Inferior parietal cortex (tissue), 1 donor: ENCODE data around the gene PNN.
"Not testable (repeated sequence)": the region's sequence is repeated elsewhere in the genome, so short reads cannot be mapped to it uniquely, and the experiment has no call there.

Experiments used
- DNase-seq: peaks from one replicate; pipeline ENCODE4 v3.0.0-alpha.2; 2016; ENCODE audit errors: extremely low spot score

PNN gene

GRCh38 chr14:39181026-39181692, 6.1 kb downstream of the PNN start:
- DNase-seq: no peak

- no peak for DNase-seq
These were observed 6.6 kb downstream of the PNN start for GRCh38 chr14:39181693-39182047.

GRCh38 chr14:39182770-39183684, 8.0 kb downstream of the PNN start:
- no peak for DNase-seq

GRCh38 chr14:39183685-39184003, 8.6 kb downstream of the PNN start:
- DNase-seq: not testable (repeated sequence)

- no peak for DNase-seq
These were observed 9.7 kb downstream of the PNN start for GRCh38 chr14:39184628-39185255.

- DNase-seq: no peak
These were observed 10.4 kb downstream of the PNN start for GRCh38 chr14:39185256-39186049.

GRCh38 chr14:39186941-39187525, 12.0 kb downstream of the PNN start:
- DNase-seq: no peak

- no peak for DNase-seq
These were observed 28.9 kb downstream of the PNN start for GRCh38 chr14:39203659-39204606.

- DNase-seq: not testable (repeated sequence)
These were observed 32.4 kb downstream of the PNN start for GRCh38 chr14:39207430-39207829.

- no peak for DNase-seq
These were observed 36.2 kb downstream of the PNN start for GRCh38 chr14:39211109-39211741.

- DNase-seq: no peak
These were observed 37.0 kb downstream of the PNN start for GRCh38 chr14:39212034-39212433.

- DNase-seq: no peak
These were observed 37.6 kb downstream of the PNN start for GRCh38 chr14:39212693-39213092.

GRCh38 chr14:39217214-39217879, 42.3 kb downstream of the PNN start:
- no peak for DNase-seq

- DNase-seq: no peak
These were observed 43.2 kb downstream of the PNN start for GRCh38 chr14:39218171-39218769.

GRCh38 chr14:39219075-39219499, 44.0 kb downstream of the PNN start:
- no peak for DNase-seq

- DNase-seq: not testable (repeated sequence)
These were observed 45.4 kb downstream of the PNN start for GRCh38 chr14:39220473-39220872.

- DNase-seq: no peak
These were observed 53.0 kb downstream of the PNN start for GRCh38 chr14:39228044-39228443.

- no peak for DNase-seq
These were observed 53.6 kb downstream of the PNN start for GRCh38 chr14:39228509-39229221.
